HepG2 (cell line): ENCODE results near the gene TOP3B. TPM values are rescaled to one million over a fixed set of nuclear protein-coding genes. Genes with fewer than 3 reads are reported as not detected.
A peak's percentile ranks its signal among the peaks of the same experiment; 100 is the strongest.

Source experiments
- ARNT ChIP-seq: fragments of 450-650 bp; IDR thresholded peaks from 2 replicates; pipeline ENCODE4 v1.6.1; 2017
- GATA4 ChIP-seq: sonication (generic); IDR thresholded peaks from 2 replicates; pipeline ENCODE4 v1.6.1; 2016; ENCODE audit warnings: antibody characterized with exemption, low read depth, borderline replicate concordance
- HDAC2 ChIP-seq: sonication (generic); formaldehyde crosslinking; IDR thresholded peaks from 2 replicates; pipeline ENCODE4 v1.4.0; 2020; ENCODE audit warnings: missing genetic modification reagents
- HHEX ChIP-seq: IDR thresholded peaks from 2 replicates; pipeline ENCODE4 v1.6.1; 2016; ENCODE audit warnings: control low read depth
- KDM5B ChIP-seq: sonication (generic); formaldehyde crosslinking; IDR thresholded peaks from 2 replicates; pipeline ENCODE4 v1.4.0; 2020; ENCODE audit warnings: missing genetic modification reagents, mild to moderate bottlenecking, borderline replicate concordance
- MEIS2 ChIP-seq: sonication (generic); formaldehyde crosslinking; IDR thresholded peaks from 2 replicates; pipeline ENCODE4 v1.9.0; 2021; ENCODE audit warnings: mild to moderate bottlenecking, missing genetic modification reagents
- RNF2 ChIP-seq: fragments of 450-650 bp; conservative IDR thresholded peaks from 2 replicates; pipeline ENCODE4 v1.6.1; 2016; ENCODE audit warnings: low read depth
- TAF1 ChIP-seq: sonication (generic); formaldehyde crosslinking; IDR thresholded peaks from 2 replicates; pipeline ENCODE4 v1.4.0; 2020; ENCODE audit warnings: missing genetic modification reagents
- ZBTB40 ChIP-seq, 2 experiments: fragments of 450-650 bp in 1 of 2; sonication (generic) in 1 of 2; formaldehyde crosslinking in 1 of 2; IDR thresholded peaks; 2 replicates each; pipeline versions ENCODE4 v1.6.1 to v1.8.0; 2016 to 2022; ENCODE audit warnings: antibody characterized with exemption in 1 of 2, mild to moderate bottlenecking in 1 of 2, missing genetic modification reagents in 1 of 2
- ZBTB43 ChIP-seq: sonication (generic); formaldehyde crosslinking; conservative IDR thresholded peaks from 2 replicates; pipeline ENCODE4 v1.4.0; 2020; ENCODE audit warnings: missing genetic modification reagents
- ZBTB8A ChIP-seq: sonication (generic); formaldehyde crosslinking; IDR thresholded peaks from 2 replicates; pipeline ENCODE4 v1.4.0; 2020; ENCODE audit warnings: mild to moderate bottlenecking, low read depth, missing genetic modification reagents, borderline replicate concordance
- ZNF136 ChIP-seq: sonication (generic); formaldehyde crosslinking; IDR thresholded peaks from 2 replicates; pipeline ENCODE4 v1.8.1; 2022; ENCODE audit warnings: low read depth, mild to moderate bottlenecking, moderate library complexity, missing genetic modification reagents
- ZNF652 ChIP-seq: IDR thresholded peaks from 2 replicates; pipeline ENCODE4 v1.6.1; 2016; ENCODE audit warnings: low read depth, borderline replicate concordance
- ZNF703 ChIP-seq: sonication (generic); formaldehyde crosslinking; IDR thresholded peaks from 2 replicates; pipeline ENCODE4 v1.5.1; 2020; ENCODE audit warnings: missing genetic modification reagents, mild to moderate bottlenecking, moderate library complexity, borderline replicate concordance
- ZSCAN31 ChIP-seq: sonication (generic); formaldehyde crosslinking; IDR thresholded peaks from 2 replicates; pipeline ENCODE4 v1.5.0; 2020; ENCODE audit warnings: low read depth, mild to moderate bottlenecking, missing genetic modification reagents
- polyA plus RNA-seq, 8 experiments: library from polyadenylated mRNA; depleted of rRNA in 3 of 8; stranded (reverse) in 7 of 8; unstranded in 1 of 8; fragments of >200 nt; fragmentation: Illumina TruSeq in 4 of 8; extraction: Trizol in 4 of 8; gene quantifications; 2 replicates each; pipeline versions ENCODE4 v1.2.1 to v1.2.3, GENCODE V29; 2011 to 2016; ENCODE audit warnings: low read depth in 4 of 8, missing spikeins in 1 of 8, mixed read lengths in 1 of 8; ENCODE audit not compliant: insufficient read depth in 1 of 8
- total RNA-seq, 5 experiments: library from RNA; depleted of rRNA; stranded (reverse); fragments of >200 nt; fragmentation: Illumina TruSeq; extraction: Trizol; gene quantifications; 2 replicates each; pipeline ENCODE4 v1.2.3, GENCODE V29; 2016; ENCODE audit warnings: low read depth in 1 of 5
- TF ChIP-seq, protein P1 (sequence below): sonication (generic); formaldehyde crosslinking; IDR thresholded peaks from 2 replicates; pipeline ENCODE4 v1.8.0; 2022; ENCODE audit warnings: missing genetic modification reagents, mild to moderate bottlenecking, borderline replicate concordance

TOP3B gene
- total and polyA plus RNA-seq, 2 of the 13 experiments (the other 11 are each of a cell fraction or from before 2014, with no cell fraction given), result 28.5 to 29.7 TPM

DNA sequence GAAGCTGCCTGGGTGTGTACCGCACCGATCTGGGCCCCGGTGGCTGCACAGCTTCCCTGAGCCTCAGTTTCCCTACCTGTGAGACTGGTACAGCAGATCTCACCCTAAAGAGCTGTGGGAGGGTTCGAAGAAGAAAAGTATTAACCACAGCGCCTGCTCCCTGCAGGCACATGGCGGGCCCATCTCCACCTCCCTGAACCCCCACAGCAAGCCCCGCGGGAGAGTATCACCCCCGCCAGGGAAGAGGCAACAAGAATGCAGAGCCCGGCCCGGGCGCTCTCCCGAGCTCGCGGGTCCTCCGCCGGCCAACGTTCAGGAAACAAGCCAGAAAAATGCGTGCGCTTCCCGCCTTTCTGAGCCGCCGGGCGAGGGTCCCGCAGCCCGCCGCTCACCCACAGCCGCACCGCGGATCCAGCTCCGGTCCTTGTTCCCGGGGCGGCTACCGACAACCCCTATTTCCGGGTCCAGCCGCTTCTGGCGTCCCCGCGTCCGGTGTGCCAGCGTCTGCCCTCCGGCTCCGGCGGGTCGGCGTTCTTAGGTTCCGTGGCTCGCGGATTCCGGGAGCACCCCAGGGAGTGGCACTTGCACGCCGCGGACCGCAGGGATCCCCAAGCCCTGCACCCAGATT, at the start of gene TOP3B (continued):
- TF ChIP-seq KDM5B (peak; percentile 75), ZBTB40 (IDR thresholded peaks at IDR 0.05) (peak; percentile 94), ZBTB40 (CRISPR knock-in tag; IDR thresholded peaks at IDR 0.05) (peak; percentile 89; the same call in 1 of the 2 replicates), RNF2 (no peak), ZBTB43 (CRISPR knock-in tag) (no peak), ARNT (no peak), ZNF652 (CRISPR knock-in tag) (peak; percentile 54; the same call in 1 of the 2 replicates), ZNF703 (no peak), MEIS2 (peak; percentile 93), HDAC2 (CRISPR knock-in tag) (peak; percentile 93), HHEX (CRISPR knock-in tag) (no peak), ZBTB8A (no peak), GATA4 (0 out of 2 replicates have a peak, but pooled peaks have one; percentile 38), TAF1 (CRISPR knock-in tag) (peak; percentile 86), ZSCAN31 (CRISPR knock-in tag) (peak; percentile 84; the same call in 1 of the 2 replicates), ZNF136 (no peak; the same call in 1 of the 2 replicates)
- TF ChIP-seq, protein P1, sequence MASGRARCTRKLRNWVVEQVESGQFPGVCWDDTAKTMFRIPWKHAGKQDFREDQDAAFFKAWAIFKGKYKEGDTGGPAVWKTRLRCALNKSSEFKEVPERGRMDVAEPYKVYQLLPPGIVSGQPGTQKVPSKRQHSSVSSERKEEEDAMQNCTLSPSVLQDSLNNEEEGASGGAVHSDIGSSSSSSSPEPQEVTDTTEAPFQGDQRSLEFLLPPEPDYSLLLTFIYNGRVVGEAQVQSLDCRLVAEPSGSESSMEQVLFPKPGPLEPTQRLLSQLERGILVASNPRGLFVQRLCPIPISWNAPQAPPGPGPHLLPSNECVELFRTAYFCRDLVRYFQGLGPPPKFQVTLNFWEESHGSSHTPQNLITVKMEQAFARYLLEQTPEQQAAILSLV (CRISPR knock-in tag), result peak; percentile 85
